Measurements from ENCODE around the gene CAMK2G. TPM values are rescaled to one million over a fixed set of nuclear protein-coding genes. Genes with fewer than 3 reads are reported as not detected.
A peak's percentile ranks its signal among the peaks of the same experiment; 100 is the strongest.

CAMK2G gene
- total RNA-seq, 2 experiments from 2014 or later, result 34.4 to 38.4 TPM

GRCh38 chr10:73772281-73773151 lies 101.8 kb downstream of the CAMK2G start:
- CTCF ChIA-PET, result interaction anchor here (0.6 to 3.8 kb wide), 11 partner anchors 9 to 107 kb away, joined by 3 to 24 read pairs (median 9); partner anchors contain the start of genes CHCHD1, SEC24C and ZSWIM8
- H3K9me3 Mint-ChIP-seq, result no peaks in the 10 kb centered on the region
- Histone ChIP-seq H3K27me3 (ENCODE audit: control insufficient read depth in 1 of 2, insufficient read depth in 2 of 2, low read length in 2 of 2) (no peaks in the 10 kb centered on the region), H3K27ac (ENCODE audit: low read depth in 1 of 2, low read length in 2 of 2) (peak overlapping the region; percentile 91 to 92), H3K4me1 (ENCODE audit: insufficient read depth, low read length) (peaks cover 49% of the 10 kb centered on the region), H3K4me3 (ENCODE audit: low read length) (peak overlapping the region; percentile 90), H3K36me3 (ENCODE audit: insufficient read depth, low read length) (peaks cover 59% of the 10 kb centered on the region), H3K9me3 (ENCODE audit: control insufficient read depth in 1 of 2, insufficient read depth in 1 of 2, low read length in 2 of 2) (no peaks in the 10 kb centered on the region)
- peaks cover 84% of the 10 kb centered on the region for H3K36me3 Mint-ChIP-seq (ENCODE audit: low read depth)
- H3K27me3 Mint-ChIP-seq, result no peaks in the 10 kb centered on the region
- H3K4me1 Mint-ChIP-seq (ENCODE audit: low read depth), result peaks cover 74% of the 10 kb centered on the region
- ATAC-seq (ENCODE audit: poor library complexity) (peak; percentile 71), DNase-seq (peak; percentile 61 to 95 (median 76))
- POLR2A ChIA-PET, result interaction anchor here (0.6 to 7.6 kb wide), 24 partner anchors 11 to 1438 kb away, joined by 3 to 244 read pairs (median 4); partner anchors contain the start of genes CAMK2G, CHCHD1, NDST2 and PPP3CB
- H3K27ac Mint-ChIP-seq, result peak overlapping the region; percentile 97
- peak overlapping the region; percentile 96 for H3K4me3 Mint-ChIP-seq
- intact Hi-C loops (cut with DNase I, micrococcal nuclease), result loop anchor here (1.0 to 5.0 kb wide), 3 partner anchors 13 to 105 kb away; partner anchors contain the start of genes NDST2 (in 2 of the 2) and ZSWIM8 (in 1 of the 2)
- TF ChIP-seq CTCF (IDR thresholded peaks at IDR 0.05), result no peak

GRCh38 chr10:73771722-73772280 lies 102.6 kb downstream of the CAMK2G start:
- H3K4me3 ChIP-seq (ENCODE audit: low read length), result peak overlapping the region; percentile 90
- intact Hi-C loops (cut with DNase I, micrococcal nuclease), result loop anchor here (1.0 to 5.0 kb wide), 4 partner anchors 13 to 106 kb away; partner anchors contain the start of genes NDST2 (in 2 of the 2) and ZSWIM8 (in 2 of the 2)
- Mint-ChIP-seq H3K27me3 (no peaks in the 10 kb centered on the region), H3K36me3 (ENCODE audit: low read depth) (peaks cover 79% of the 10 kb centered on the region), H3K9me3 (no peaks in the 10 kb centered on the region), H3K27ac (peak overlapping the region; percentile 97), H3K4me1 (ENCODE audit: low read depth) (peaks cover 71% of the 10 kb centered on the region), H3K4me3 (peak overlapping the region; percentile 96)
- TF ChIP-seq CTCF (IDR thresholded peaks at IDR 0.05), result no peak
- H3K4me1 ChIP-seq (ENCODE audit: insufficient read depth, low read length), result peaks cover 49% of the 10 kb centered on the region
- peak overlapping the region; percentile 91 to 92 for H3K27ac ChIP-seq (ENCODE audit: low read depth in 1 of 2, low read length in 2 of 2)
- H3K9me3 ChIP-seq (ENCODE audit: control insufficient read depth in 1 of 2, insufficient read depth in 1 of 2, low read length in 2 of 2), result no peaks in the 10 kb centered on the region
- peak; percentile 15 for ATAC-seq (ENCODE audit: poor library complexity)
- CTCF ChIA-PET, result interaction anchor here (0.6 to 3.8 kb wide), 9 partner anchors 9 to 108 kb away, joined by 3 to 24 read pairs (median 9); partner anchors contain the start of genes CHCHD1, SEC24C and ZSWIM8
- H3K36me3 ChIP-seq (ENCODE audit: insufficient read depth, low read length), result peaks cover 56% of the 10 kb centered on the region
- peak in 13 of 14 experiments; percentile 65 to 89 (median 75) for DNase-seq
- POLR2A ChIA-PET, result interaction anchor here (0.6 to 7.6 kb wide), 20 partner anchors 12 to 1439 kb away, joined by 3 to 244 read pairs (median 4); partner anchors contain the start of genes CAMK2G, CHCHD1, PPP3CB and SEC24C
- no peaks in the 10 kb centered on the region for H3K27me3 ChIP-seq (ENCODE audit: control insufficient read depth in 1 of 2, insufficient read depth in 2 of 2, low read length in 2 of 2)

GRCh38 chr10:73769396-73769795 lies 105.0 kb downstream of the CAMK2G start:
- no peak for TF ChIP-seq CTCF (IDR thresholded peaks at IDR 0.05)
- ChIA-PET CTCF (interaction anchor here (0.8 to 3.1 kb wide), 11 partner anchors 9 to 473 kb away, joined by 3 to 18 read pairs (median 5); partner anchors contain the start of gene CHCHD1), POLR2A (interaction anchor here (1.2 to 7.6 kb wide), 4 partner anchors 15 to 40 kb away, joined by 4 to 244 read pairs (median 48); partner anchors contain the start of genes CHCHD1, SEC24C and ZSWIM8)
- Histone ChIP-seq H3K27ac (ENCODE audit: low read depth in 1 of 2, low read length in 2 of 2) (peak overlapping the region in 1 of 2 donors; percentile 11), H3K4me1 (ENCODE audit: insufficient read depth, low read length) (peaks cover 34% of the 10 kb centered on the region), H3K9me3 (ENCODE audit: control insufficient read depth in 1 of 2, insufficient read depth in 1 of 2, low read length in 2 of 2) (no peaks in the 10 kb centered on the region), H3K36me3 (ENCODE audit: insufficient read depth, low read length) (peaks cover 63% of the 10 kb centered on the region), H3K4me3 (ENCODE audit: low read length) (no peak overlapping the region), H3K27me3 (ENCODE audit: control insufficient read depth in 1 of 2, insufficient read depth in 2 of 2, low read length in 2 of 2) (no peaks in the 10 kb centered on the region)
- DNase-seq (no peak), ATAC-seq (ENCODE audit: poor library complexity) (no peak)
- intact Hi-C loops (cut with DNase I, micrococcal nuclease), result loop anchor here in 1 of 2 experiments (2.0 kb wide), 2 partner anchors 15 to 109 kb away; partner anchors contain the start of gene ZSWIM8
- peaks cover 85% of the 10 kb centered on the region for H3K36me3 Mint-ChIP-seq (ENCODE audit: low read depth)
- no peaks in the 10 kb centered on the region for H3K27me3 Mint-ChIP-seq
- H3K4me3 Mint-ChIP-seq, result peak overlapping the region; percentile 78
- no peaks in the 10 kb centered on the region for H3K9me3 Mint-ChIP-seq
- peak overlapping the region; percentile 97 for H3K27ac Mint-ChIP-seq
- H3K4me1 Mint-ChIP-seq (ENCODE audit: low read depth), result peaks cover 53% of the 10 kb centered on the region

Data from CD4-positive, alpha-beta T cell (primary cell).